Islet precursor cell (in vitro differentiated cells): ENCODE data around the gene LY6G5C.
"Not testable (repeated sequence)": the region's sequence is repeated elsewhere in the genome, so short reads cannot be mapped to it uniquely, and the experiment has no call there.

Source experiments
- DNase-seq: peaks from one replicate; pipeline ENCODE4 v3.0.0-alpha.2; 2018

LY6G5C gene

DNA sequence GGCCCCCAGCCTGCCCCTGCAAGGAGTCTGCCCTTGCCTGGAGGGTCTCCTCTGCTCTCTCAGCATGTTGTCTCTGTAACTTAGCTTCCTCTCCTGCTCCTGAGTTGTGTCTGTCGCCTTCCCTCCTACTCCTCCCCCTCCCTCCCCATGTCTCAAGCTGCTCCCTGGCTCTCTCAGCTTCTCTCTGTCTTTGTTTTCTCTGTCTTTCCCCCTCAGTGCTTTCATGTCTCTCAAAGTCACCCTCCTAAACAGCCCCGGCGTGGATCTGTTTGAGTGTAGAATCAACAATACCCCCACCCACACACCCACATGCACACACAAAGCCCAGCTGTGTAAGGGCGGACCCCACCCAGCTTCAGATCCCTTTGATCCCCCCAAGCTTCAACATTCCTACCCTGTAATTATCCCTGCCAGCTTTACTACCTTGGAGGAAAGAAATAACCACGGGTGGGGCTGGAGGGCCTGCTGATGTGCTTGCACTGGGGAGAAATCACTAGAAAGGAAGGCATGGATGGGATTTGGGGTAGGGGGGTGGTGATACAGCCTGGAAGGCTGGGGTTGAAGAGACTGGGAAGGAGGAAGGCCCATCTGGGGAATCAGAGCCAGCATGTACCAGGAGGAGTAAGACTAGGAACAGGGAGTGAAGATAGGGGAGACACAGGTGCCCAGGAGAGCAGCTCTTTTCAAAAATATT is 33.3 kb upstream of the LY6G5C start:
- DNase-seq: peak; percentile 76

DNA sequence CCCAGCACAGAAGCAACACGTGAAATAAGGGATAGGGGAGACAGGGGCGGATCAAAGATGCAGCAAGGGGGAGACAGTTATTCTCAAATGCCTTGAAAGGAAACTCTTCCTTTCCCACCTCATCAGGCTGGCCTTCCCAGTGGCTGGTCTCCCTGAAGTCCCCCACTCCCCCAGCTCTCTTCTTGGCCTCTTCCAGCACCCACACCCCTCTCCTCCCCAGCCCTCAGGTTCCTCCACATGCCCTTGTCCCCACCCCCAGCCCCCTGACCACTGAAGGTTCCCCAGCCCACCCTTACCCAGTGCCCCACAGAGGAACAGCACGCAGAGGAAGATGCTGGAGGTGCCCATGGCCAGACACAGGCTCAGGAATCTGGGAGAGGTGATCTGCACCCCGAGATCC is 32.6 kb upstream of the LY6G5C start:
- no peak for DNase-seq

DNA sequence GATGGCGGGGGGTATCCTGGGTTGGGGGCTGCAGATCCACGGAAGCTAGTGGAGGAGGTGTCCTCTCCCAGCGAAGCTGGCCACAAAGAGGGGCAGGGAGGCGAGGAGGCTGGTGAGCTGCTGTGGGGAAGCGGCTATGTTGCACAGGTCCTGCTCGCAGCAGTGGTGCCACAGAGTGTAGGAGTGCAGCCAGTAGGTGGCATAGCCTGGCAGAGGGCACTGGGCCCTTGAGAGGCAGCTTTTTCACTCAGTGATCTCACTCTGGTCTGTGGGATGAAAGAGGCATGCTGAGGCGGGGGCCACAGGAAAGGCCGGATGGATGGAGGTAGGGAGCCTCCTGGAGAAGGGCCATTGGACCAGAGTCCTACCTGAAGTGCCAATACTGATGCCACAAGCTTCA is 31.4 kb upstream of the LY6G5C start:
- no peak for DNase-seq

- DNase-seq: no peak
Observed at GRCh38 chr6:31711233-31711632, 30.4 kb upstream of the LY6G5C start.

GRCh38 chr6:31710523-31711219 is 29.8 kb upstream of the LY6G5C start:
- DNase-seq: no peak

- not testable (repeated sequence) for DNase-seq
Observed at GRCh38 chr6:31709157-31709556, 28.3 kb upstream of the LY6G5C start.

DNA sequence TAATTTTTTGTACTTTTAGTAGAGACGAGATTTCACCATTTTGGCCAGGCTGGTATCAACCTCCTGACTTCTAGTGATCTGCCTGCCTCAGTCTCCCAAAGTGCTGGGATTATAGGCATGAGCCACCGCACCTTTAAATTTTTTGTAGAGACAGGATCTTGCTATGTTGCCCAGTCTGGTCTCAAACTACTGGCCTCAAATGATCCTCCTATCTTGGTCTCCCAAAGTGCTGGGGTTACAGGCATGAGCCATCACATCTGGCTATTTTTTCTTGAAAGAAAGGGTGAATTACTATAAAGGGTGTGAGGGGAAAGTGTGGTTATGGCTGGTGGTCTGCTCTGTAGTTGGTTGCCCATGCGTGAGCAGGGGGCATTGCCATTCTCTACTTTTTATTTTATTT is 27.4 kb upstream of the LY6G5C start:
- DNase-seq: no peak

- no peak for DNase-seq
Observed at GRCh38 chr6:31707701-31708100, 26.8 kb upstream of the LY6G5C start.

GRCh38 chr6:31706599-31706998 is 25.7 kb upstream of the LY6G5C start, which contains the start of gene LY6G6F:
TSS of gene LY6G6F (plus strand) at chr6:31706866. CDS start at chr6:31706907, 41 bp downstream.
- no peak for DNase-seq

GRCh38 chr6:31705931-31706330 is 25.1 kb upstream of the LY6G5C start:
- DNase-seq: no peak

GRCh38 chr6:31702819-31703716 is 22.2 kb upstream of the LY6G5C start, which contains the start of gene ABHD16A:
TSS of gene ABHD16A (minus strand) at chr6:31703324. CDS start at chr6:31703281, 43 bp downstream.
- DNase-seq: peak; percentile 99

DNA sequence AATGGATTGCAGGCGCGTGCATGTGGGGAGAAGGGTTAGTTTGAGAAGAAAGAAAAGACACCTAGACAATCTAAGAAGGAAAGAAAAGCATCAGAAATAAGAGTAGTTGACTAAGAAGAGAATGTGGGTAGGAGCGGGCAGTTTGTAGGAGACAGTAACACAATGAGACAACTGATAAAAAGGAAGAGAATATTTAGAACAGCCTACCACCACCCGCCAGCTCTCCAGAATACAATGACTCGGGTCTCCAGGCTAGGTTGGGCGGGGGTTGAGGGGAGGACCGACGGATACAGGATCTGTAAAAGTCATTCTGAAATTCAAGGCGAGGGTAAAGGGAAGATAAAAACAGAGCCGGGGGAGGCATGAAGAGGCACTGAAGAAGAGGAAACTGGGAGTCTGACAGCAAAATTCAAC is 21.5 kb upstream of the LY6G5C start:
- DNase-seq: no peak

DNA sequence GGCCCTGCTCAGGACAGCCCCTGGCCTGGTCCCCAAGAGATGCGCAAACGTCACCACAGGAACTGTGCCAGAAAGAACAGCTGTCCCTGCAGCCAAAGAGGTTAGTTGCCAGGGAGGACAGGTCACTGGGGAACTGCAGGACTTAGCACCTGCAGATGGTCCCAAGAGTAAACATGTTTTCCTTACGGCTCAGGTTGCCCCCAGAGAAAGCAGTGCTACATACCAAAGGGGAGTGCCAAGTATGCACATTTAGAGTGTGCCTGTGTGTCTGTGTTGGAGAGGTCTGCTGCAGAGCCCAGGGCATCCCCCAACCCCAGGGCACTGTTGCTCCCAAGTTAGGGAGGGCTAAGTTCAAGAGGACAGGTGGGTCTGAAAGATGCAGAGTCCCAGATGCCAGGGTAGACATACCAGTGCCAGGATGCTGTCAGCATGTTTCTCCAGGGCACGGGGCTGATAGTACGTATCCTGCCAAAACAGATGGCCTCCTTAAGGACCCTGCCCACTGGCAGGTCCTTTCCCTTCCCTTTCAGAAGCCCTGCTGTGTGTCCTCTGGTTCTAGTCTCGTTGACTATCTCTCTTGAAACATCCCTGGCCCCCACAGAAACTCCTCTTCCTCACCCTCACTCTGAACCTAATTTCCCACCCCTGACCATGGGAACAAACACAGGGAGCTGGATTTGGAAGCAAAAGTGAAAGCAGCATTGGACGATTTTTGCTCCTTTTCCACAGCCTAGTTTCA is 21.0 kb upstream of the LY6G5C start:
- no peak for DNase-seq

GRCh38 chr6:31700740-31701401 is 20.0 kb upstream of the LY6G5C start:
- DNase-seq: no peak

DNA sequence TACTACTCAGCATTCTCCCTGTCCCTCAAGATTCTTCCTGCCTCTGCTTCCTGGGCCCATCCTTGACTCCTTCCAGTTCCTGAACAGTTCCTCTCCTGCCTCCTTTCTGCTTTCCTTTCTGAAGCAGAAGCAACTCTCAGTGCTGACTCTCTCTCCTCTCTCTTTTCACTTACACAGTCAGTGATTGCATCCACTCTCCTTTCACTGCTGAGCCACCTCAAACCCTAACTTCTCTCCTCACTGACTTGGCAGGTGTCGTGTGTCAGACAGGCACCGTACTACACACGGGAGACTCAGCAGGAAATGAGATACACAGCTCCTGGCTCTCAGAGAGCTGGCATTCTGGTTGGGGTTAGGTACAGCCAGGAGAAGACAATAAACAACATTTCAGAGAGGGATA is 16.7 kb upstream of the LY6G5C start:
- DNase-seq: no peak

GRCh38 chr6:31693535-31693934 is 12.7 kb upstream of the LY6G5C start:
- no peak for DNase-seq

GRCh38 chr6:31692886-31693285 is 12.0 kb upstream of the LY6G5C start:
- DNase-seq: no peak

- DNase-seq: no peak
Observed at GRCh38 chr6:31692353-31692752, 11.5 kb upstream of the LY6G5C start.

- no peak for DNase-seq
Observed at GRCh38 chr6:31691564-31692108, 10.8 kb upstream of the LY6G5C start.

GRCh38 chr6:31691078-31691463 is 10.2 kb upstream of the LY6G5C start:
- DNase-seq: no peak

DNA sequence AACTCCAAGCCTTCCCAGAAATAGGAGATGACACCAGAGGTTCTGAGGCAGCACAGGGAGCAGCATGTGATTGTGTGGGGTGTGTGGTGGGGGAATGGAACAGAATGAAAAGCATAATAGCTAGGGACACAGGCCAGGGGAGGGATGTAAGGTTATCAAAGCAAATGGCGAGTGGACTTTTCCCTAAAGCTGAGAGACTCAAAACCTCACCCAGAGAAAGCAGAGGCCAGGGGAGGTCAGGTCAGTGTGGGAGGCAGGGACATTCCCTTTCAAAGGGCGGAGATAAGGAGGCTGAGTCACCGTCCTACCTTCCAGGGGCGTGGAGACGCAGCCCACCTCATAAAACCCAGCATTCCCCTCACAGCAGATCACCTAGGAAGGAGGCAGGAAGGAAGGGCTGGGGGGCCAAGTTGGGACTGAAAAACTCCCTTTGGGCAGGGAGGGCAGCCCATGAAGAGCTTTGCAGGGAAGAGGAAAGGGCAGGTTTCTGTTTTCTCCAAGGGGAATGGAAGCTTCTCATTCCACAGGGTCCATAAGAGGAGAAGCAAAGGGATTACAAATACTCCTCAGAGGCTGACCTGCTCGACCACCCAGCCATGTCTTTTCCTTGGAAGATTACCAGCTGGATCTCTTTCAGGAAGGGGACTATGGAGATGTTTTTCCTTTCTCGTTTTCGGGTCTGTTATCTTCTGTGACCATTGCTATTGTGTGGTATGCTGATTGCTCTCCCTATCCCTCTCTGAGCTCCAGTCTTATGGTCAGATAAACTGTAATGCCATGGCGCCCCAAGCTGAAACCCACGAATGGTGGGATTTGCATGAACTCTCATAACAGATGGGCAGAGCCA is 9.6 kb upstream of the LY6G5C start:
- peak; percentile 88 for DNase-seq
